Brain pericyte (primary cell): ENCODE data around the gene TUBB8.
"Not testable (repeated sequence)": the region's sequence is repeated elsewhere in the genome, so short reads cannot be mapped to it uniquely, and the experiment has no call there.

Source experiments
- DNase-seq: peaks from one replicate; pipeline ENCODE4 v3.0.0-alpha.2; 2012; ENCODE audit warnings: low read depth, low spot score

TUBB8 gene

GRCh38 chr10:47864-48263 is 1.2 kb downstream of the TUBB8 start:
- DNase-seq: not testable (repeated sequence)

GRCh38 chr10:13315-13635 is 35.8 kb downstream of the TUBB8 start:
- not testable (repeated sequence) for DNase-seq

GRCh38 chr10:12444-13314 is 36.4 kb downstream of the TUBB8 start:
- not testable (repeated sequence) for DNase-seq

GRCh38 chr10:11260-11659 is 37.8 kb downstream of the TUBB8 start:
- not testable (repeated sequence) for DNase-seq

GRCh38 chr10:10261-10971 is 38.7 kb downstream of the TUBB8 start:
- DNase-seq: not testable (repeated sequence)
